ENCODE measurements around the gene CPEB4. TPM values are rescaled to one million over a fixed set of nuclear protein-coding genes. Genes with fewer than 3 reads are reported as not detected.

Gene CPEB4
- total and polyA plus RNA-seq, 9 of the 15 experiments (the other 6 are each of a cell fraction or from before 2014, with no cell fraction given), result 7.4 to 21.3 (median 12.4) TPM

GRCh38 chr5:173878224-173878967 lies 9.8 kb upstream of the CPEB4 start (continued):
- TF ChIP-seq, protein P1, sequence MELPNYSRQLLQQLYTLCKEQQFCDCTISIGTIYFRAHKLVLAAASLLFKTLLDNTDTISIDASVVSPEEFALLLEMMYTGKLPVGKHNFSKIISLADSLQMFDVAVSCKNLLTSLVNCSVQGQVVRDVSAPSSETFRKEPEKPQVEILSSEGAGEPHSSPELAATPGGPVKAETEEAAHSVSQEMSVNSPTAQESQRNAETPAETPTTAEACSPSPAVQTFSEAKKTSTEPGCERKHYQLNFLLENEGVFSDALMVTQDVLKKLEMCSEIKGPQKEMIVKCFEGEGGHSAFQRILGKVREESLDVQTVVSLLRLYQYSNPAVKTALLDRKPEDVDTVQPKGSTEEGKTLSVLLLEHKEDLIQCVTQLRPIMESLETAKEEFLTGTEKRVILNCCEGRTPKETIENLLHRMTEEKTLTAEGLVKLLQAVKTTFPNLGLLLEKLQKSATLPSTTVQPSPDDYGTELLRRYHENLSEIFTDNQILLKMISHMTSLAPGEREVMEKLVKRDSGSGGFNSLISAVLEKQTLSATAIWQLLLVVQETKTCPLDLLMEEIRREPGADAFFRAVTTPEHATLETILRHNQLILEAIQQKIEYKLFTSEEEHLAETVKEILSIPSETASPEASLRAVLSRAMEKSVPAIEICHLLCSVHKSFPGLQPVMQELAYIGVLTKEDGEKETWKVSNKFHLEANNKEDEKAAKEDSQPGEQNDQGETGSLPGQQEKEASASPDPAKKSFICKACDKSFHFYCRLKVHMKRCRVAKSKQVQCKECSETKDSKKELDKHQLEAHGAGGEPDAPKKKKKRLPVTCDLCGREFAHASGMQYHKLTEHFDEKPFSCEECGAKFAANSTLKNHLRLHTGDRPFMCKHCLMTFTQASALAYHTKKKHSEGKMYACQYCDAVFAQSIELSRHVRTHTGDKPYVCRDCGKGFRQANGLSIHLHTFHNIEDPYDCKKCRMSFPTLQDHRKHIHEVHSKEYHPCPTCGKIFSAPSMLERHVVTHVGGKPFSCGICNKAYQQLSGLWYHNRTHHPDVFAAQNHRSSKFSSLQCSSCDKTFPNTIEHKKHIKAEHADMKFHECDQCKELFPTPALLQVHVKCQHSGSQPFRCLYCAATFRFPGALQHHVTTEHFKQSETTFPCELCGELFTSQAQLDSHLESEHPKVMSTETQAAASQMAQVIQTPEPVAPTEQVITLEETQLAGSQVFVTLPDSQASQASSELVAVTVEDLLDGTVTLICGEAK (IDR thresholded peaks at IDR 0.05), result 0 out of 2 replicates have a peak, but pooled peaks have one; percentile 23
- TF ChIP-seq, protein P1 (CRISPR knock-in tag; IDR thresholded peaks at IDR 0.05), result no peak
- TF ChIP-seq, protein P2, sequence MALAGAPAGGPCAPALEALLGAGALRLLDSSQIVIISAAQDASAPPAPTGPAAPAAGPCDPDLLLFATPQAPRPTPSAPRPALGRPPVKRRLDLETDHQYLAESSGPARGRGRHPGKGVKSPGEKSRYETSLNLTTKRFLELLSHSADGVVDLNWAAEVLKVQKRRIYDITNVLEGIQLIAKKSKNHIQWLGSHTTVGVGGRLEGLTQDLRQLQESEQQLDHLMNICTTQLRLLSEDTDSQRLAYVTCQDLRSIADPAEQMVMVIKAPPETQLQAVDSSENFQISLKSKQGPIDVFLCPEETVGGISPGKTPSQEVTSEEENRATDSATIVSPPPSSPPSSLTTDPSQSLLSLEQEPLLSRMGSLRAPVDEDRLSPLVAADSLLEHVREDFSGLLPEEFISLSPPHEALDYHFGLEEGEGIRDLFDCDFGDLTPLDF (CRISPR knock-in tag; IDR thresholded peaks at IDR 0.05), result no peak
- no peak for TF ChIP-seq NCOA6 (IDR thresholded peaks at IDR 0.05)
- no peak for TF ChIP-seq ZNF263 (CRISPR knock-in tag; IDR thresholded peaks at IDR 0.05; ENCODE audit: borderline replicate concordance)
- TF ChIP-seq SOX6 (IDR thresholded peaks at IDR 0.05), result no peak
- TF ChIP-seq ZNF3 (CRISPR knock-in tag; IDR thresholded peaks at IDR 0.05), result no peak
- TF ChIP-seq HBP1 (CRISPR knock-in tag; IDR thresholded peaks at IDR 0.05), result no peak
- no peak for TF ChIP-seq NBN (IDR thresholded peaks at IDR 0.05; ENCODE audit: low read depth)
- TF ChIP-seq ZBTB43 (CRISPR knock-in tag; IDR thresholded peaks at IDR 0.05), result no peak
- TF ChIP-seq, protein P3, sequence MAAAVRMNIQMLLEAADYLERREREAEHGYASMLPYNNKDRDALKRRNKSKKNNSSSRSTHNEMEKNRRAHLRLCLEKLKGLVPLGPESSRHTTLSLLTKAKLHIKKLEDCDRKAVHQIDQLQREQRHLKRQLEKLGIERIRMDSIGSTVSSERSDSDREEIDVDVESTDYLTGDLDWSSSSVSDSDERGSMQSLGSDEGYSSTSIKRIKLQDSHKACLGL (CRISPR knock-in tag; IDR thresholded peaks at IDR 0.05; ENCODE audit: borderline replicate concordance, poor library complexity, severe bottlenecking), result no peak
- TF ChIP-seq TBP (optimal IDR thresholded peaks at IDR 0.05; ENCODE audit: low read depth, low read length), result no peak
